HepG2 (cell line): ENCODE measurements around the gene NOP56. TPM values are rescaled to one million over a fixed set of nuclear protein-coding genes. Genes with fewer than 3 reads are reported as not detected.
A peak's percentile ranks its signal among the peaks of the same experiment; 100 is the strongest.

ENCODE experiments used
- FOXK2 ChIP-seq: fragments of 450-650 bp; IDR thresholded peaks from 2 replicates; pipeline ENCODE4 v1.6.1; 2016
- GTF3A ChIP-seq: sonication (generic); formaldehyde crosslinking; conservative IDR thresholded peaks from 2 replicates; pipeline ENCODE4 v1.4.0; 2020; ENCODE audit warnings: mild to moderate bottlenecking, missing genetic modification reagents
- HHEX ChIP-seq: IDR thresholded peaks from 2 replicates; pipeline ENCODE4 v1.6.1; 2016; ENCODE audit warnings: control low read depth
- KLF6 ChIP-seq: IDR thresholded peaks from 2 replicates; pipeline ENCODE4 v1.8.0; 2016; ENCODE audit warnings: missing biosample characterization, missing genetic modification reagents
- KMT2B ChIP-seq: IDR thresholded peaks from 2 replicates; pipeline ENCODE4 v1.6.1; 2016; ENCODE audit warnings: missing genetic modification reagents, missing compliant biosample characterization
- SRF ChIP-seq: IDR thresholded peaks from 2 replicates; pipeline ENCODE4 v1.6.1; 2011; ENCODE audit warnings: mild to moderate bottlenecking, low read depth, low read length, moderate library complexity
- ZBTB21 ChIP-seq: sonication (generic); formaldehyde crosslinking; IDR thresholded peaks from 2 replicates; pipeline ENCODE4 v1.4.0; 2020; ENCODE audit warnings: missing genetic modification reagents
- ZNF136 ChIP-seq: sonication (generic); formaldehyde crosslinking; IDR thresholded peaks from 2 replicates; pipeline ENCODE4 v1.8.1; 2022; ENCODE audit warnings: low read depth, mild to moderate bottlenecking, moderate library complexity, missing genetic modification reagents
- ZNF205 ChIP-seq: IDR thresholded peaks from 2 replicates; pipeline ENCODE4 v1.6.1; 2018; ENCODE audit warnings: missing biosample characterization, missing genetic modification reagents
- ZNF572 ChIP-seq: sonication (generic); formaldehyde crosslinking; IDR thresholded peaks from 2 replicates; pipeline ENCODE4 v1.5.1; 2020; ENCODE audit warnings: mild to moderate bottlenecking, missing genetic modification reagents
- ZNF768 ChIP-seq: sonication (generic); formaldehyde crosslinking; IDR thresholded peaks from 2 replicates; pipeline ENCODE4 v1.4.0; 2020; ENCODE audit warnings: missing genetic modification reagents
- ZNF883 ChIP-seq: sonication (generic); formaldehyde crosslinking; IDR thresholded peaks from 2 replicates; pipeline ENCODE4 v1.5.1; 2020; ENCODE audit warnings: mild to moderate bottlenecking, missing genetic modification reagents; ENCODE audit errors: not compliant biosample characterization
- polyA plus RNA-seq, 8 experiments: library from polyadenylated mRNA; depleted of rRNA in 3 of 8; stranded (reverse) in 7 of 8; unstranded in 1 of 8; fragments of >200 nt; fragmentation: Illumina TruSeq in 4 of 8; extraction: Trizol in 4 of 8; gene quantifications; 2 replicates each; pipeline versions ENCODE4 v1.2.1 to v1.2.3, GENCODE V29; 2011 to 2016; ENCODE audit warnings: low read depth in 4 of 8, missing spikeins in 1 of 8, mixed read lengths in 1 of 8; ENCODE audit not compliant: insufficient read depth in 1 of 8
- total RNA-seq, 5 experiments: library from RNA; depleted of rRNA; stranded (reverse); fragments of >200 nt; fragmentation: Illumina TruSeq; extraction: Trizol; gene quantifications; 2 replicates each; pipeline ENCODE4 v1.2.3, GENCODE V29; 2016; ENCODE audit warnings: low read depth in 1 of 5
- TF ChIP-seq, protein P1 (sequence below): fragments of 450-650 bp; IDR thresholded peaks from 2 replicates; pipeline ENCODE4 v1.6.1; 2017
- TF ChIP-seq, protein P2 (sequence below): sonication (generic); formaldehyde crosslinking; IDR thresholded peaks from 2 replicates; pipeline ENCODE4 v1.8.0; 2022; ENCODE audit warnings: missing genetic modification reagents, mild to moderate bottlenecking, inconsistent platforms, borderline replicate concordance
- TF ChIP-seq, protein P3 (sequence below): sonication (generic); formaldehyde crosslinking; conservative IDR thresholded peaks from 2 replicates; pipeline ENCODE4 v1.4.0; 2020; ENCODE audit warnings: missing genetic modification reagents
- TF ChIP-seq, protein P4 (sequence below): sonication (generic); formaldehyde crosslinking; IDR thresholded peaks from 2 replicates; pipeline ENCODE4 v1.8.0; 2022; ENCODE audit warnings: missing genetic modification reagents, low read depth, mild to moderate bottlenecking, borderline replicate concordance
- TF ChIP-seq, protein P5 (sequence below): sonication (generic); formaldehyde crosslinking; IDR thresholded peaks from 2 replicates; pipeline ENCODE4 v1.4.0; 2020; ENCODE audit warnings: missing genetic modification reagents

NOP56 gene
- total and polyA plus RNA-seq, 2 of the 13 experiments (the other 11 are each of a cell fraction or from before 2014, with no cell fraction given), result 369 to 1,116 TPM

DNA sequence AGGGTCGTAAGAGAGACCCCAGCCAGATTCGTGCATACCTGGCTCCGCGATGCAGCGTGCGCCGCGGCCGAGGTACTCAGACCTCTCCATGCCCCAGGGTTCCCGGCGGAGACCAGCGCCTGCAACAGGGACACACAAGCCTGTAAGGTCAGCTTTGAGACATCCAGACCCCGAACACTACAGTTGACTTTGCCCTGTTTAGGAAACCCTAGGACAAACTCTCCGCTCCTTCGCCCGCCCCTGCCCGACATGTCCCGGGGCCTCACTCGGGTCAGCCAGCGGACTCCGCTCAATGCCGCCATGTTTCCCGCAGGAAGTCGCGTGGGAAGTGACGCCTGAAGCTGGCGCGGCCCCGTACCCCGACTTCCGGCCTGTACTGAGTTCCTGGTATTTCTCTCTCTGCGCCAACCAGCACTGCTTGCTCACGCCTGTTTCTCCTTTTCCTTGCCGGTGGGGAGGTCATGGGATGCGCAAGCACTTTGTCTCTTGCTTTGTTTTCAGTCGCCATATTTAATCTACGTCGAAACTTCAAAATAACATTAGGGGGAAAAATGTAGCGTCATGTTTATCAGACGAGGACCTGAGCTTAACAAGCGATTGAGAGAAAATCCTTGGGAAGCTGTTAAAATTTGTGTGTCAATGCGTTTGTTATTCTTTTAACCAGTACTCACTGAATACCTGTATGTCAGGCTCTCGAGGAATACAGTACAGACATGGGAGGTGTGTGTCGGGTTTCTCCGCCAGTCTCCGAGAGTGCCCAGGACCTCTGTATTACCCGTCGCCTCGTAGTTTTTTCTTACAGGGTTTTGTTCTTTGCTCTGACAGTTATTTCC lies 11.7 kb downstream of the NOP56 start, which contains the start of gene IDH3B (continued):
- peak; percentile 75; the same call in 1 of the 2 replicates for TF ChIP-seq GTF3A (CRISPR knock-in tag)
- TF ChIP-seq HHEX (CRISPR knock-in tag), result peak; percentile 55
- TF ChIP-seq, protein P1, sequence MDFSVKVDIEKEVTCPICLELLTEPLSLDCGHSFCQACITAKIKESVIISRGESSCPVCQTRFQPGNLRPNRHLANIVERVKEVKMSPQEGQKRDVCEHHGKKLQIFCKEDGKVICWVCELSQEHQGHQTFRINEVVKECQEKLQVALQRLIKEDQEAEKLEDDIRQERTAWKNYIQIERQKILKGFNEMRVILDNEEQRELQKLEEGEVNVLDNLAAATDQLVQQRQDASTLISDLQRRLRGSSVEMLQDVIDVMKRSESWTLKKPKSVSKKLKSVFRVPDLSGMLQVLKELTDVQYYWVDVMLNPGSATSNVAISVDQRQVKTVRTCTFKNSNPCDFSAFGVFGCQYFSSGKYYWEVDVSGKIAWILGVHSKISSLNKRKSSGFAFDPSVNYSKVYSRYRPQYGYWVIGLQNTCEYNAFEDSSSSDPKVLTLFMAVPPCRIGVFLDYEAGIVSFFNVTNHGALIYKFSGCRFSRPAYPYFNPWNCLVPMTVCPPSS, result no peak
- peak; percentile 97; the same call in 1 of the 2 replicates for TF ChIP-seq ZNF136 (CRISPR knock-in tag)
- TF ChIP-seq KLF6 (CRISPR knock-in tag), result peak; percentile 85; the same call in 1 of the 2 replicates
- peak; percentile 89 for TF ChIP-seq SRF
- TF ChIP-seq ZNF572, result no peak
- TF ChIP-seq, protein P2, sequence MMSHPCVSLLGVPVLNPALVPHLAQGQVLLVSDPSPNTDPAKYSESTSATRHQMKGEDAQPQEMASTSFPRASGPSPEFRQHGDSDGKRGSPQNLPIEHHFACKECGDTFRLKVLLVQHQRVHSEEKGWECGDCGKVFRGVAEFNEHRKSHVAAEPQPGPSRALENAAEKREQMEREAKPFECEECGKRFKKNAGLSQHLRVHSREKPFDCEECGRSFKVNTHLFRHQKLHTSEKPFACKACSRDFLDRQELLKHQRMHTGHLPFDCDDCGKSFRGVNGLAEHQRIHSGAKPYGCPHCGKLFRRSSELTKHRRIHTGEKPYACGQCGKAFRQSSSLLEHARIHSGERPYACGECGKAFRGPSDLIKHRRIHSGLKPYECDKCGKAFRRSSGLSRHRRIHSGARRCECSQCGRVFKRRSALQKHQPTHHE (CRISPR knock-in tag), result peak; percentile 61; the same call in 1 of the 2 replicates
- TF ChIP-seq, protein P3, sequence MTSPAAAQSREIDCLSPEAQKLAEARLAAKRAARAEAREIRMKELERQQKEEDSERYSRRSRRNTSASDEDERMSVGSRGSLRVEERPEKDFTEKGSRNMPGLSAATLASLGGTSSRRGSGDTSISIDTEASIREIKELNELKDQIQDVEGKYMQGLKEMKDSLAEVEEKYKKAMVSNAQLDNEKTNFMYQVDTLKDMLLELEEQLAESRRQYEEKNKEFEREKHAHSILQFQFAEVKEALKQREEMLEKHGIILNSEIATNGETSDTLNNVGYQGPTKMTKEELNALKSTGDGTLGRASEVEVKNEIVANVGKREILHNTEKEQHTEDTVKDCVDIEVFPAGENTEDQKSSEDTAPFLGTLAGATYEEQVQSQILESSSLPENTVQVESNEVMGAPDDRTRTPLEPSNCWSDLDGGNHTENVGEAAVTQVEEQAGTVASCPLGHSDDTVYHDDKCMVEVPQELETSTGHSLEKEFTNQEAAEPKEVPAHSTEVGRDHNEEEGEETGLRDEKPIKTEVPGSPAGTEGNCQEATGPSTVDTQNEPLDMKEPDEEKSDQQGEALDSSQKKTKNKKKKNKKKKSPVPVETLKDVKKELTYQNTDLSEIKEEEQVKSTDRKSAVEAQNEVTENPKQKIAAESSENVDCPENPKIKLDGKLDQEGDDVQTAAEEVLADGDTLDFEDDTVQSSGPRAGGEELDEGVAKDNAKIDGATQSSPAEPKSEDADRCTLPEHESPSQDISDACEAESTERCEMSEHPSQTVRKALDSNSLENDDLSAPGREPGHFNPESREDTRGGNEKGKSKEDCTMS, result no peak
- peak; percentile 55; the same call in 1 of the 2 replicates for TF ChIP-seq ZNF205
- TF ChIP-seq ZBTB21, result peak; percentile 76
- peak; percentile 95 for TF ChIP-seq ZNF883 (CRISPR knock-in tag)
- TF ChIP-seq KMT2B (CRISPR knock-in tag), result peak; percentile 96
- TF ChIP-seq FOXK2, result peak; percentile 93
- peak; percentile 83 for TF ChIP-seq ZNF768 (CRISPR knock-in tag)
- TF ChIP-seq, protein P4, sequence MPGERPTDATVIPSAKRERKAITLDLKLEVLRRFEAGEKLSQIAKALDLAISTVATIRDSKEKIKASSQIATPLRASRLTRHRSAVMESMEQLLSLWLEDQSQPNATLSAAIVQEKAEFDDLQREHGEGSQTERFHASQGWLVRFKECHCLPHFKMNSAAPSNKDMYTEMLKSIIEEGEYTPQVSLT (CRISPR knock-in tag), result no peak
- TF ChIP-seq, protein P5, sequence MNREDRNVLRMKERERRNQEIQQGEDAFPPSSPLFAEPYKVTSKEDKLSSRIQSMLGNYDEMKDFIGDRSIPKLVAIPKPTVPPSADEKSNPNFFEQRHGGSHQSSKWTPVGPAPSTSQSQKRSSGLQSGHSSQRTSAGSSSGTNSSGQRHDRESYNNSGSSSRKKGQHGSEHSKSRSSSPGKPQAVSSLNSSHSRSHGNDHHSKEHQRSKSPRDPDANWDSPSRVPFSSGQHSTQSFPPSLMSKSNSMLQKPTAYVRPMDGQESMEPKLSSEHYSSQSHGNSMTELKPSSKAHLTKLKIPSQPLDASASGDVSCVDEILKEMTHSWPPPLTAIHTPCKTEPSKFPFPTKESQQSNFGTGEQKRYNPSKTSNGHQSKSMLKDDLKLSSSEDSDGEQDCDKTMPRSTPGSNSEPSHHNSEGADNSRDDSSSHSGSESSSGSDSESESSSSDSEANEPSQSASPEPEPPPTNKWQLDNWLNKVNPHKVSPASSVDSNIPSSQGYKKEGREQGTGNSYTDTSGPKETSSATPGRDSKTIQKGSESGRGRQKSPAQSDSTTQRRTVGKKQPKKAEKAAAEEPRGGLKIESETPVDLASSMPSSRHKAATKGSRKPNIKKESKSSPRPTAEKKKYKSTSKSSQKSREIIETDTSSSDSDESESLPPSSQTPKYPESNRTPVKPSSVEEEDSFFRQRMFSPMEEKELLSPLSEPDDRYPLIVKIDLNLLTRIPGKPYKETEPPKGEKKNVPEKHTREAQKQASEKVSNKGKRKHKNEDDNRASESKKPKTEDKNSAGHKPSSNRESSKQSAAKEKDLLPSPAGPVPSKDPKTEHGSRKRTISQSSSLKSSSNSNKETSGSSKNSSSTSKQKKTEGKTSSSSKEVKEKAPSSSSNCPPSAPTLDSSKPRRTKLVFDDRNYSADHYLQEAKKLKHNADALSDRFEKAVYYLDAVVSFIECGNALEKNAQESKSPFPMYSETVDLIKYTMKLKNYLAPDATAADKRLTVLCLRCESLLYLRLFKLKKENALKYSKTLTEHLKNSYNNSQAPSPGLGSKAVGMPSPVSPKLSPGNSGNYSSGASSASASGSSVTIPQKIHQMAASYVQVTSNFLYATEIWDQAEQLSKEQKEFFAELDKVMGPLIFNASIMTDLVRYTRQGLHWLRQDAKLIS (CRISPR knock-in tag), result no peak; the same call in 1 of the 2 replicates
